ENCODE measurements around the gene RINT1. TPM values are rescaled to one million over a fixed set of nuclear protein-coding genes. Genes with fewer than 3 reads are reported as not detected.

Gene RINT1
- total and polyA plus RNA-seq, 3 donors from 2014 or later: 17.0 to 29.4 (median 21.1) TPM

DNA sequence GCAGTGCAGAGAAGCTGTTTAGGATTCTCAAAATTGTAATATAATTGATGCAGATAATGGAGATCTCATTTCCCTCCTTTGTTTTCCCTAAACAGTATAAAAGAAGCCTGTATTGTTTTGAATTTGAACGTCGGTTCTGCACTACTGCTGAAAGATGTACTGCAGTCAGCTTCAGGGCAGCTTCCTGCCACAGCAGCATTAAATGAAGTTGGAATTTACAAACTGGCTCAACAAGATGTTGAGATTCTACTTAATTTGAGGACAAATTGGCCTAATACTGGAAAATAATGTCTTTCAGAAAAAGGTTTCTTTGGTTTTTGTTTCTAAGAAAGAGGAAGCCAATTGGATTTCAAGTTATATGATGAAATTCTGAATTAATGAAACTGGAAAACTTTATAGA is 35.0 kb downstream of the RINT1 start:
- TF ChIP-seq POLR2A (IDR thresholded peaks at IDR 0.05) (no peak), CTCF (IDR thresholded peaks at IDR 0.05) (no peak)
- no peaks in the 10 kb centered on the region for H3K9me3 ChIP-seq
- 87 to 90% methylated on average over 2 of the region's 2 CpGs for WGBS, 2 donors
- H3K4me1 ChIP-seq: no peaks in the 10 kb centered on the region
- H3K27me3 ChIP-seq: no peaks in the 10 kb centered on the region
- no peak for DNase-seq
- intact Hi-C loops (cut with DNase I; ENCODE audit: low total_unique reads): no loop called here
- no peaks in the 10 kb centered on the region for H3K36me3 ChIP-seq (ENCODE audit: low read depth, missing control alignments)
- H3K27ac ChIP-seq: no peak overlapping the region
- H3K4me3 ChIP-seq: no peak overlapping the region

- no peak for DNase-seq
- intact Hi-C loops (cut with DNase I; ENCODE audit: low total_unique reads): no loop called here
- no peaks in the 10 kb centered on the region for H3K27me3 ChIP-seq
- 85% methylated on average over 3 of the region's 3 CpGs for WGBS, 2 donors
- no peaks in the 10 kb centered on the region for H3K36me3 ChIP-seq (ENCODE audit: low read depth, missing control alignments)
- TF ChIP-seq CTCF (IDR thresholded peaks at IDR 0.05): no peak
- TF ChIP-seq POLR2A (IDR thresholded peaks at IDR 0.05): no peak
- H3K9me3 ChIP-seq: no peaks in the 10 kb centered on the region
- no peaks in the 10 kb centered on the region for H3K4me1 ChIP-seq
- no peak overlapping the region for H3K27ac ChIP-seq
- no peak overlapping the region for H3K4me3 ChIP-seq
Observed at GRCh38 chr7:105567821-105568220, 35.8 kb downstream of the RINT1 start.

DNA sequence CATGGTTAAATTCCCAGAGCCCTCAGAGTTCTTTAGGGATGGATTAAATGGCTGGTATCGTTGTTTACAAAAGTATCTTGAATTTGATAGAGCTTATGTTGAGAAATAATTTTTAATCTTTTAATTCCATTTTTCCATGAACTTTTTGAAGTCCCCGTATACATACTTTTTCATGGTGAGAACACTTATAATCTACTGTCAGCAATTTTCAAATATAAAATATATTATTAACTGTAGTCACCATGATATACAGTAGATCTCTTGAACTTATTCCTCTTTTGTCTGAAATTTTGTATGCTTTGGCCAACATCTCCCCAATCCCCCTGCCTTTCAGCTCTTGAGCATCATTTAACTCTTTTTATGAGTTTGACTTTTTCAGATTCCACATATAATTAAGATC is 39.9 kb downstream of the RINT1 start:
- DNase-seq: no peak
- intact Hi-C loops (cut with DNase I; ENCODE audit: low total_unique reads): no loop called here
- no peaks in the 10 kb centered on the region for H3K36me3 ChIP-seq (ENCODE audit: low read depth, missing control alignments)
- TF ChIP-seq POLR2A (IDR thresholded peaks at IDR 0.05) (no peak), CTCF (IDR thresholded peaks at IDR 0.05) (no peak)
- no peaks in the 10 kb centered on the region for H3K4me1 ChIP-seq
- H3K9me3 ChIP-seq: no peaks in the 10 kb centered on the region
- H3K4me3 ChIP-seq: no peak overlapping the region
- WGBS, 2 donors: 89 to 91% methylated on average over 2 of the region's 2 CpGs
- H3K27me3 ChIP-seq: no peaks in the 10 kb centered on the region
- no peak overlapping the region for H3K27ac ChIP-seq

GRCh38 chr7:105577251-105577650 is 45.2 kb downstream of the RINT1 start:
- Histone ChIP-seq H3K36me3 (ENCODE audit: low read depth, missing control alignments) (no peaks in the 10 kb centered on the region), H3K9me3 (no peaks in the 10 kb centered on the region)

More at GRCh38 chr7:105577251-105577650, 45.2 kb downstream of the RINT1 start:
- no peak for DNase-seq
- no peak for TF ChIP-seq CTCF (IDR thresholded peaks at IDR 0.05)
- TF ChIP-seq POLR2A (IDR thresholded peaks at IDR 0.05): no peak
- Histone ChIP-seq H3K4me1 (no peaks in the 10 kb centered on the region), H3K27ac (no peak overlapping the region), H3K27me3 (no peaks in the 10 kb centered on the region), H3K4me3 (no peak overlapping the region)
- 85 to 92% methylated on average over 1 of the region's 1 CpG for WGBS, 2 donors
- intact Hi-C loops (cut with DNase I; ENCODE audit: low total_unique reads): no loop called here

Measured in testis (tissue), 3 donors.